NCI-H1436 (cell line): ENCODE results near the gene TOP1.
A peak's percentile ranks its signal among the peaks of the same experiment; 100 is the strongest.

ENCODE experiments used
- DNase-seq: peaks from one replicate; lab custom pipeline; 2025; lab: John Stamatoyannopoulos, UW

TOP1 gene

GRCh38 chr20:41028359-41029149 lies at the start of gene TOP1:
Gene TOP1 (plus strand): TSS chr20:41028822. CDS start chr20:41029068, 246 bp downstream.
- DNase-seq: peak; percentile 99

- no peak for DNase-seq
Measured at GRCh38 chr20:40979247-40979646, 49.4 kb upstream of the TOP1 start.

- DNase-seq: no peak
Measured at GRCh38 chr20:40980106-40980827, 48.4 kb upstream of the TOP1 start.

- DNase-seq: no peak
Measured at GRCh38 chr20:40980828-40981310, 47.8 kb upstream of the TOP1 start.

GRCh38 chr20:40982415-40983145 lies 46.0 kb upstream of the TOP1 start:
- no peak for DNase-seq

GRCh38 chr20:40983898-40984297 lies 44.7 kb upstream of the TOP1 start:
- no peak for DNase-seq

- no peak for DNase-seq
Measured at GRCh38 chr20:40984496-40984895, 44.1 kb upstream of the TOP1 start.

- DNase-seq: no peak
Measured at GRCh38 chr20:40986774-40987173, 41.8 kb upstream of the TOP1 start.

- DNase-seq: peak; percentile 61
Measured at GRCh38 chr20:40990542-40991120, 38.0 kb upstream of the TOP1 start.

- no peak for DNase-seq
Measured at GRCh38 chr20:40991181-40991889, 37.3 kb upstream of the TOP1 start.

- no peak for DNase-seq
Measured at GRCh38 chr20:40992349-40993113, 36.1 kb upstream of the TOP1 start.

- no peak for DNase-seq
Measured at GRCh38 chr20:40993794-40994540, 34.7 kb upstream of the TOP1 start.

- no peak for DNase-seq
Measured at GRCh38 chr20:40996326-40996725, 32.3 kb upstream of the TOP1 start.

- no peak for DNase-seq
Measured at GRCh38 chr20:40997116-40997515, 31.5 kb upstream of the TOP1 start.

GRCh38 chr20:40999841-41000240 lies 28.8 kb upstream of the TOP1 start:
- no peak for DNase-seq

- DNase-seq: no peak
Measured at GRCh38 chr20:41000628-41001027, 28.0 kb upstream of the TOP1 start.

- DNase-seq: no peak
Measured at GRCh38 chr20:41001497-41001896, 27.1 kb upstream of the TOP1 start.

- no peak for DNase-seq
Measured at GRCh38 chr20:41002842-41003142, 25.8 kb upstream of the TOP1 start.

- peak; percentile 2 for DNase-seq
Measured at GRCh38 chr20:41003143-41003935, 25.3 kb upstream of the TOP1 start.
